Measurements from ENCODE around the gene ADGRG2. TPM values are rescaled to one million over a fixed set of nuclear protein-coding genes. Genes with fewer than 3 reads are reported as not detected.
"Not testable (repeated sequence)": the region's sequence is repeated elsewhere in the genome, so short reads cannot be mapped to it uniquely, and the experiment has no call there.

Gene ADGRG2
- total RNA-seq, 2 donors from 2014 or later = 5.2 to 6.0 TPM

DNA sequence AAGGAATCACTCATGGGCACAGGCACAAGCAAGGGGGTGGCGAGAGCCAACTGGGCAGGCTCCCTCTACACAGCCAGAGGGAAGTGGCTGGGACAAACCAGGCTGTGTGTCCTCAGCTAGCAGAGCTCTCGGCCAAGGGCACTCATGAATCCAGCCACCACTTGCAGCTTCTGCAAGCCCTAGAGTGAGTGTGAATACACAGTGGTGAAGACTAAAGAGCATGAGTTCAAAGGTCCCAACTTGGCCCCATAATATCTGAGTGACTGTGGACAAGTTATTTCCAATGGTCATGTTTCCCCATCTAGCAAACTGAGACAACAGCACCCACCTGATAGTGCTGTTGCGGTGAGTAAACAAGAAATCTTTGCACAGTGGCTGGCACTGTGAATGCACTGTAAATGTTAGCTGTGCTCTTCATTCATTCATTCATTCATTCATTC, 51.7 kb downstream of the ADGRG2 start:
- Histone ChIP-seq H3K27ac (no peak overlapping the region), H3K27me3 (replicated peaks; ENCODE audit: insufficient read depth) (no peaks in the 10 kb centered on the region), H3K36me3 (no peaks in the 10 kb centered on the region), H3K4me3 (no peak overlapping the region), H3K9me3 (no peaks in the 10 kb centered on the region), H3K4me1 (replicated peaks) (no peaks in the 10 kb centered on the region)
- DNase-seq (ENCODE audit: low spot score) = no peak
- 94% methylated on average over 3 of the region's 3 CpGs for WGBS
- intact Hi-C loops (cut with DNase I) = no loop called here
- no peak for TF ChIP-seq POLR2A (IDR thresholded peaks at IDR 0.05)
- TF ChIP-seq CTCF (IDR thresholded peaks at IDR 0.05) = no peak
- no peak for TF ChIP-seq POLR2AphosphoS5 (IDR thresholded peaks at IDR 0.05)

GRCh38 chrX:19066987-19067386, 55.3 kb downstream of the ADGRG2 start:
- intact Hi-C loops (cut with DNase I); H3K27ac ChIP-seq; DNase-seq (ENCODE audit: low spot score); H3K4me1 ChIP-seq (replicated peaks); H3K9me3 ChIP-seq; H3K36me3 ChIP-seq; H3K27me3 ChIP-seq (replicated peaks; ENCODE audit: insufficient read depth); H3K4me3 ChIP-seq: not testable (repeated sequence)
- 83% methylated on average over 4 of the region's 4 CpGs for WGBS

DNA sequence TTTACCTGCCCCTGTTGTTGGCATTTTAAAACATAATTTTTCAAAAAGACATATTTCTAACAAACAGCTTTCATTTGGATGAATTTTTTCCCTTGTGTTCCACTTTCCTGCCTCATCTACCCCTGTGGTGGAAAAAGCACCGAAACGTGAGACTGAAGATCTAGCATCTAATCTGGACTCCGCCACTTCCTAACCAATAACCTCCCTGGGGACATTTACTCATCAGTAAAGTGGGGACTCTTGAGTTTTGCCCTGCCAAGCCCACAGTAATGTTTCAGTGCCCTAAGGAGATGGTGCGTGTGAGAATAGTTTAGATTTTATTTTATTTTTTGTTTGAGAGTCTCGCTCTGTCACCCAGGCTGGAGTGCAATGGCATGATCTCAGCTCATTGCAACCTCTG, 56.7 kb downstream of the ADGRG2 start:
- TF ChIP-seq POLR2AphosphoS5 (IDR thresholded peaks at IDR 0.05) (no peak), CTCF (IDR thresholded peaks at IDR 0.05) (no peak), POLR2A (IDR thresholded peaks at IDR 0.05) (no peak)
- H3K36me3 ChIP-seq = no peaks in the 10 kb centered on the region
- no peaks in the 10 kb centered on the region for H3K9me3 ChIP-seq
- no peak for DNase-seq (ENCODE audit: low spot score)
- 93% methylated on average over 5 of the region's 5 CpGs for WGBS
- H3K27me3 ChIP-seq (replicated peaks; ENCODE audit: insufficient read depth) = no peaks in the 10 kb centered on the region
- H3K4me1 ChIP-seq (replicated peaks) = no peaks in the 10 kb centered on the region
- no peak overlapping the region for H3K27ac ChIP-seq
- no peak overlapping the region for H3K4me3 ChIP-seq
- intact Hi-C loops (cut with DNase I) = no loop called here

GRCh38 chrX:19064175-19064574, 58.1 kb downstream of the ADGRG2 start:
- DNase-seq (ENCODE audit: low spot score) = no peak
- no peak overlapping the region for H3K27ac ChIP-seq
- no peak overlapping the region for H3K4me3 ChIP-seq
- 100% methylated on average over 6 of the region's 6 CpGs for WGBS
- H3K4me1 ChIP-seq (replicated peaks) = no peaks in the 10 kb centered on the region
- no peaks in the 10 kb centered on the region for H3K9me3 ChIP-seq
- intact Hi-C loops (cut with DNase I) = no loop called here
- no peaks in the 10 kb centered on the region for H3K27me3 ChIP-seq (replicated peaks; ENCODE audit: insufficient read depth)
- no peaks in the 10 kb centered on the region for H3K36me3 ChIP-seq
- TF ChIP-seq POLR2AphosphoS5 (IDR thresholded peaks at IDR 0.05) (no peak), POLR2A (IDR thresholded peaks at IDR 0.05) (no peak), CTCF (IDR thresholded peaks at IDR 0.05) (no peak)

GRCh38 chrX:19063030-19063429, 59.2 kb downstream of the ADGRG2 start:
- intact Hi-C loops (cut with DNase I) = no loop called here
- H3K36me3 ChIP-seq = no peaks in the 10 kb centered on the region
- 89% methylated on average over 6 of the region's 8 CpGs for WGBS
- H3K4me1 ChIP-seq (replicated peaks) = no peaks in the 10 kb centered on the region
- no peak overlapping the region for H3K4me3 ChIP-seq
- no peak for TF ChIP-seq CTCF (IDR thresholded peaks at IDR 0.05)
- TF ChIP-seq POLR2A (IDR thresholded peaks at IDR 0.05) = no peak
- TF ChIP-seq POLR2AphosphoS5 (IDR thresholded peaks at IDR 0.05) = no peak
- DNase-seq (ENCODE audit: low spot score) = no peak
- H3K27me3 ChIP-seq (replicated peaks; ENCODE audit: insufficient read depth) = no peaks in the 10 kb centered on the region
- H3K9me3 ChIP-seq = no peaks in the 10 kb centered on the region
- H3K27ac ChIP-seq = no peak overlapping the region
